ENCODE results near the gene PFKP.
A peak's percentile ranks its signal among the peaks of the same experiment; 100 is the strongest.
"Not testable (repeated sequence)": the region's sequence is repeated elsewhere in the genome, so short reads cannot be mapped to it uniquely, and the experiment has no call there.

The PFKP gene

DNA sequence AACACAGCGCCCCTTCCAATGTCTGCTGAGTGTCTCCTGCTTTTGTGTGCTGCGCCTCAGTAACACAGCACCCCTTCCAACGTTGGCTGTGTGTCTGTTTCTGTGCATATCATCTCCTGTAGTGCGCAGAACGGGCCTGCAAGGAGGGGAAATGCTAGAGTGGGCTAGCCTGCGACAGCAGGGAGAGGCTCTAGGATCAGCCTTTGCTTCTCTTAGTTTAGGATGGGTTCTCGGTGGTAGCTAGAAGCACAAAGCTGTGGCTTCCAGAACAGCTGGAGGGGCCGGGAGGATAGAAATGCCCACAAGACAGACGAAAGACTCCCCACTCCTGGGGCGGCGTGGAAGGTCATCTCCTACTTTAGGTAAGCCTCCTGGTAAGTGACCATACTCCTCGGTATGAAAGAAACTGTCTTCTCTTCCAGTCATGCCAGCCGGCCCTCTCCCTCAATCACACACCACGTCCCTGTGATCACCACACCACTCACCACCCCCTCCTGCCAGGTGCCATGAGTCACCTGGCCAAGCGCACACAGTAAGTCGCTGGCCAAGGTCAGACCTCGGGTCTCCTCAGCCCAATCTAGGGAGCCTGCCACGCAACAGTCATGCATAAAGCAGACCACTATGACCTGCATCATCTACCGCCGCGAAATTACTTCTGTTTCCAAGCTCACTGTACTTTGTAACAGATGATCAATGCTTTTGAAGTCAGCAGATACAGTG, 100.4 kb downstream of the PFKP start:
- H3K36me3 Mint-ChIP-seq (ENCODE audit: low read depth), result peaks cover 52% of the 10 kb centered on the region
- H3K4me1 Mint-ChIP-seq, result peaks cover 25% of the 10 kb centered on the region
- ATAC-seq (no peak), DNase-seq (no peak)
- H3K9me3 Mint-ChIP-seq, result peaks cover 4% of the 10 kb centered on the region
- H3K27me3 Mint-ChIP-seq, result no peaks in the 10 kb centered on the region
- no peak overlapping the region for H3K4me3 Mint-ChIP-seq
- no peak overlapping the region for H3K27ac Mint-ChIP-seq

DNA sequence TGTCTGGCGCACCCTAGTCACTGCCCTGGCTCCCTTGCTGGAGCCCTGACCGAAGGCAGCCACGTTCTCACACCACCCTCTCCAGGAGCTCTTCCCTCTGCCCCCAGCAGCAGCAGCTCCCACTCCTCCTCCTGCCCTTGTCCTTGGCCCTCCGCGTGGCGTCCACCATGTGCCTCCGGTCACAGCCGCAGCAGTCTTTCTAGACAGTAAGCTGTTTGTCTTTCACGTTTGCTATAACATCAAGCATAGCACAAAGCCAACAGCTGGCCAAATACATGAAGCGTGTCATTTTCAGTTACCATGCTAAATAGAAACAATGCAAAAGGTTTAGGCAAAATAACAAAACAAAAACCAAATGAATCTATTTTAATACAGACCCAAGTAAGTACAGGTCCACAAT, 101.9 kb downstream of the PFKP start:
- H3K27ac Mint-ChIP-seq, result no peak overlapping the region
- no peaks in the 10 kb centered on the region for H3K27me3 Mint-ChIP-seq
- H3K4me1 Mint-ChIP-seq, result peaks cover 29% of the 10 kb centered on the region
- H3K36me3 Mint-ChIP-seq (ENCODE audit: low read depth), result peaks cover 39% of the 10 kb centered on the region
- no peak for DNase-seq
- H3K4me3 Mint-ChIP-seq, result no peak overlapping the region
- no peak for ATAC-seq
- peaks cover 4% of the 10 kb centered on the region for H3K9me3 Mint-ChIP-seq

DNA sequence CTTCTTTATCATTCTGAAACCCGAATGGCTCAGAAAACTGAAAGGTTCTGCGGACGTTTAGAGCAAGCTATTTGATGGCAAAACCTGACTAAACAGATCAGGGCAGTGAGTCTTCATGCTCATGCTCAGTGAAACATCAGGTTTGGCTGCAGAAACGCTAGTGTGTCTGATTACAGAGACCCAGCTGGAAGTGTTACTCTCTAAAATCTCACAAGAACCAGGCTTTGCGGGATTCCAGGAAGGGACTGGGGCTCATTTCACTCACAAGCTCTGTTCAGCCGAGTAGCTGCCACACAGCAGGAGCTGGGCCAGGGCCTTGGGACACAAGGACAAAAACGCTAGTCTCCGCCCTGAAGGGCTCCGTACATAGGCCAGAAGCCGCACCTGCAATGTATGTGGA, 102.3 kb downstream of the PFKP start:
- peaks cover 4% of the 10 kb centered on the region for H3K9me3 Mint-ChIP-seq
- H3K27me3 Mint-ChIP-seq, result no peaks in the 10 kb centered on the region
- no peak overlapping the region for H3K27ac Mint-ChIP-seq
- ATAC-seq (no peak), DNase-seq (no peak)
- no peak overlapping the region for H3K4me3 Mint-ChIP-seq
- peaks cover 29% of the 10 kb centered on the region for H3K4me1 Mint-ChIP-seq
- peaks cover 39% of the 10 kb centered on the region for H3K36me3 Mint-ChIP-seq (ENCODE audit: low read depth)

DNA sequence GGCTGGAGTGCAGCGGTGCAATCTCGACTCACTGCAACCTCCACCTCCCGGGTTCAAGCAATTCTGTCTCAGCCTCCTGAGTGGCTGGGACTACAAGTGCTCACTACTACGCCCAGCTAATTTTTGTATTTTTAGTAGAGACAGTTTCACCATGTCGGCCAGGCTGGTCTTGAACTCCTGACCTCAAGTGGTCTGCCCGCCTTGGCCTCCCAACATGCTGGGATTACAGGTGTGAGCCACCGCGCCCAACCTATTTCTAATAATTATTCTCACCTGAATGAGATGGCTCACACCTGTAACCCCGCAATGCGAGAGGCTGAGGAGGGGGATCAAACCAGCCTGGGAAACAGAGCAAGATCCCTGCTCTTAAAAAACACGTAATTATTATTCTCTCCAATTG, 104.1 kb downstream of the PFKP start:
- Mint-ChIP-seq H3K4me1 (peaks cover 29% of the 10 kb centered on the region), H3K36me3 (ENCODE audit: low read depth) (peaks cover 26% of the 10 kb centered on the region), H3K4me3 (peak overlapping the region; percentile 91), H3K27ac (peak overlapping the region; percentile 85)
- DNase-seq, H3K9me3 Mint-ChIP-seq, ATAC-seq, H3K27me3 Mint-ChIP-seq: not testable (repeated sequence)

DNA sequence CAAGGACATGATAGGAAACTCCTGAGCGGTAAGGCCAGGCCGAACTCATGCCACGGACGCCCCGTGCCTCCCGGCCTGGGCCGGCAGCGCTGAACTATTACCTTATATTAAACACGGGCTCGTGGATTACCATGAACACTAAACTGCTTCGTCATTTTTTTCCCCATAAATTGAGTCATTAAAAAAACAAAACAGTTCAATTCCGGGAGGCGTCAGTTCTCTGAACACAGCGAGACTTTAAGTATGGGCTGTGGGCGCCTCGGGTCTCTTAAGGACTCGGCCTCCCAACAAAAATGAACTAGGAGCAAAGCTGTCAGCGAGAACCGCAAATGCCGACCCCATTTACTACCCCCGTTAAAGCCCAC, 104.7 kb downstream of the PFKP start:
- Mint-ChIP-seq H3K36me3 (ENCODE audit: low read depth) (peaks cover 21% of the 10 kb centered on the region), H3K9me3 (peaks cover 4% of the 10 kb centered on the region), H3K4me3 (peak overlapping the region; percentile 91), H3K27ac (peak overlapping the region; percentile 85), H3K4me1 (peaks cover 29% of the 10 kb centered on the region), H3K27me3 (no peaks in the 10 kb centered on the region)
- DNase-seq, result no peak
- ATAC-seq, result peak; percentile 2

DNA sequence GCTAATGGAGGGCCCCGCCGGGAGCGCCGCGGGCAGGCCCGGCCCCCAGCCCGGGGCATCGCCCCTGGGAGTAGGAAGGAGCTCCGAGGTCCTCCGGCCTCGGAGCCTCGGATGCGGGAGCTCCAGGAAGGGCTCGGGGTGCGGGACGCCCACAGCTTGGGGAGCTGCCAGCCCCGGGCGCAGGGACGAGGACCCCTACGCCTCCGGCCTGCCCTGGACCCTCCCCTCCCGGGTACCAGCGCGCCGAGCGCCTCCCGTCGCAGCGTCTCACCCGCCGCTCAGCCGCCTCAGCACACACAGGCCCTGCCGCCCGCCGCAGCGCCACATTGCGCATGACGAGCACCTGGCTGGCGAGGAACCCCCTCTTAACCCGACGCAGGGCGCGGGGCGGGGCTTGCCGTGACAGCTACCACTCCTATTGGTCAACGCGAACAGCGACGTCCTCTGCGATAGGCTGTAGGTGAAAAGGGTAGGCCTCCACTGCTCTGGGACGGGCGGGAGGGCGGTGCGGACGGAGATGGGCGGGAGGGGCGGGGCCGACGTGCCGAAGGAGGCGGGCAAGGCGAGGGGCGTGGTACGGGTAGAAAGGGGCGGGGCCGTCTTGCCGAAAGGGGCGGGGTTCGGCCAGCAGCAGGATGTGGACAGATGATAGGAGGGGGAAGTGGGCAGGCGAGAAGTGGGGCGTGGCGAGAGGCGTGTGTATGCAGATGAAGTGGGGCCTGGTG, 105.3 kb downstream of the PFKP start, which contains the start of gene PITRM1:
PITRM1 (minus strand) TSS at position 337 of the 725 bp plus-strand sequence; CDS start at position 327, 10 bp downstream.
- Mint-ChIP-seq H3K27me3 (no peaks in the 10 kb centered on the region), H3K4me3 (peak within 1 kb of the TSS; percentile 91)
- peak; percentile 98 for ATAC-seq

DNA sequence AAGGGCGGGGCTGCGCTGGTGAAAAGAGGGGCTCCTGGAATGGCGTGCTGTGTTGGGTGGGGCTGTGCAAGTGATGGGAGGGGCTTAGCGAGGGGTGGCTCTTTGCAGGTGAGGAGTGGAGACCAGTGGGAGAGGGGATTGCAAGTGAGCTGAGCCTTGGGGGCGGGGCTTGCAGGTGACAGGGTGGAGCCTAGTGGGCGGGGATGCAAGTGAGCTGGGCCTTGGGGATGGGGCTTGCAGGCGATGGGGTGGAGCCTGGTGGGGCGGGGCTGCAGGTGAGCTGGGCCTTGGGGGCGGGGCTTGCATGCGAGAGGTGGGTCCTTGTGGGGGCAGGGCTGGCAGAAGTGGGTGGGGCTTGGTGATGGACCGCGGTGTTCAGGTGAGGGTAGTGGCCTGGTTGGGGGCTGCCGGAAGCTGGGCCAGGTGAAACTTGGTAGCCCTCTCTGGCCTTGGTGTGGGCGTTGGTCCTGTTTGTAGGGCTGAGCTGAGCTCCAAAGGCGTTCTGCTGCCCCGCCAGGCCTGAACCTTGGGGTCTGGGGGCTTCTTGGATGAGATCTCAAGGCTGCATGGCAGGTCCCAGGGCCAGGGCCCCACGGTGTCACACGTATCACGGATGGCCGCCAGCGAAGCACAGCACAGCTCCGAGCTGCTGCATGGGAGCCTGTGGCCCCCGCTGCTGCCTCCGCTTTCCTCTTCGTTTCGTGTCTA, 106.0 kb downstream of the PFKP start:
- peaks cover 4% of the 10 kb centered on the region for H3K9me3 Mint-ChIP-seq
- H3K27me3 Mint-ChIP-seq, result no peaks in the 10 kb centered on the region
- peaks cover 16% of the 10 kb centered on the region for H3K36me3 Mint-ChIP-seq (ENCODE audit: low read depth)
- H3K27ac Mint-ChIP-seq, result peak overlapping the region; percentile 57
- ATAC-seq (no peak), DNase-seq (peak; percentile 70)
- H3K4me3 Mint-ChIP-seq, result peak overlapping the region; percentile 91
- H3K4me1 Mint-ChIP-seq, result peaks cover 28% of the 10 kb centered on the region

More for the DNA sequence above, 105.3 kb downstream of the PFKP start, which contains the start of gene PITRM1:
- Mint-ChIP-seq H3K27ac (peak within 1 kb of the TSS; percentile 85), H3K4me1 (peaks cover 29% of the 10 kb centered on the region), H3K36me3 (ENCODE audit: low read depth) (peaks cover 20% of the 10 kb centered on the region), H3K9me3 (peaks cover 4% of the 10 kb centered on the region)
- DNase-seq, result peak; percentile 98

DNA sequence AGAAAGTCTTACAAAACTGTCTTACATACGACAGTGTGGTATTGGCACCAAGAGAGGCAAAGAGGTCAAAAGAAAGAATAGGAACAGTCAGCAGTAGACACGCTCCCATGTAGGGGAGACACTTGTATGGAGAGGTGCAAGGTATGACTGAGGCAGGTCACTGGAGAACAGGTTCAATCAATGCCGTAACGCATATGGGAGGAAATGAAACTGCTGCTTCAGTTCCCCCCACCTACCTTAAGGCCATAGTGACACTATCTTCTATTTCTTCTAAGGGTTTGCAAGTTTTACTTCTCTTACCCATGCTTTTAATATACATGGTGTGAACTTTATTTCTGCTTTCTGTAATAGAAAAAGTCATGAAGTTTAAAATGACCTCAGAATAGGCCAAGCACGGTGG, 110.7 kb downstream of the PFKP start:
- no peak overlapping the region for H3K27ac Mint-ChIP-seq
- ATAC-seq, result no peak

DNA sequence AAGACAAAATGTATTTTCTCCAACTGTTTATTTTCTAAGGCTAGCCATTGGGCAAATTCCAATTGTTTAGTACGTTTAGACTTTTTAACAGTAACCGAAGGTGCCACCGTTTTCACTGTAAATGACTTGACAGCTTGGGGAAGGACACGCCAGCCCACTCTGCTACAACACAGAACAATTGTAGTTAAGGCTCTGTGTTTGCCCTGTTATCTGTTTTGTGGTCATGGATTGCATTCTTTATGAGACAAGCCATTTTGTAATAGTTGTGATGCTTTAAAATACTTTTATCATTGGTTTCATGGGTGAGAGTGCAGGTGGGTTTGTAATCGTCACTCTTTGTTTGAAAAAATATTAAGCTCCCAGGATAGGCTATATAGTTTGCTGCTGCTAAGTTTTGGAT, 111.8 kb downstream of the PFKP start:
- no peaks in the 10 kb centered on the region for H3K4me1 Mint-ChIP-seq
- ATAC-seq, result no peak
- no peaks in the 10 kb centered on the region for H3K36me3 Mint-ChIP-seq (ENCODE audit: low read depth)
- H3K4me3 Mint-ChIP-seq, result no peak overlapping the region
- H3K27ac Mint-ChIP-seq, result no peak overlapping the region
- H3K27me3 Mint-ChIP-seq, result peaks cover 12% of the 10 kb centered on the region
- no peaks in the 10 kb centered on the region for H3K9me3 Mint-ChIP-seq
- DNase-seq, result no peak

More for the DNA sequence above, 110.7 kb downstream of the PFKP start:
- H3K36me3 Mint-ChIP-seq (ENCODE audit: low read depth), result no peaks in the 10 kb centered on the region
- H3K4me3 Mint-ChIP-seq, result no peak overlapping the region
- H3K9me3 Mint-ChIP-seq, result no peaks in the 10 kb centered on the region
- peaks cover 5% of the 10 kb centered on the region for H3K27me3 Mint-ChIP-seq
- DNase-seq, result no peak
- peaks cover 1% of the 10 kb centered on the region for H3K4me1 Mint-ChIP-seq

DNA sequence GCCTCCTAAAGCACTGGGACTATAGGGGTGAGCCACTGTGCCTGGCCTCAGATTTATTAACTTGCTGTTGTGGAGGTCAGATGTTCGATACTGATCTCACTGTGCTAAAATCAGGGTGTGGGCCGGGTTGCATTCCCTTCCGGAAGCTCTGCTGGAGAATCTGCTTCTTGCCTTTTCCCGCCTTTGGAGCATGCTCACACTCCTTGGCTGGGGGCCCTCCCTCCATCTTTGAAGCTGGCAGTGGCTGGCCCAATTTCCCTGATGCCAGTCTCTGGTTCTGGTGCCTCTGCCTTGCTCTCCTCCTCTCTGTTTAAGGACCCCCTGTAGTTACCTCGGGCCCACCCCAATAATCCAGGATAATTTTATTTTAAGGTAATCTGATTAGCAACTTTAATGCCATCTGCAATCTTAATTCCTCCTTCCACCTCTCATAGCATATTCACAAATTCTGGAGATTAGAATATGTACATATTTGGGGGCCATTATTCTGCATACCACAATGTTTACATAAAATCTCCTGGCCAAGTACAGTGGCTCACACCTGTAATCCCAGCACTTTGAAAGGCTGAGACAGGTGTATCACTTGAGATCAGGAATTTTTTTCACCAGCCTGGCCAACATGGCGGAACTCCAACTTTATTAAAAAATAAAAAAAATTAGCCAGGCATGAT, 113.1 kb downstream of the PFKP start:
- H3K9me3 Mint-ChIP-seq, result no peaks in the 10 kb centered on the region
- peaks cover 12% of the 10 kb centered on the region for H3K27me3 Mint-ChIP-seq
- no peak overlapping the region for H3K4me3 Mint-ChIP-seq
- H3K27ac Mint-ChIP-seq, result no peak overlapping the region
- H3K36me3 Mint-ChIP-seq (ENCODE audit: low read depth), result no peaks in the 10 kb centered on the region
- peaks cover 6% of the 10 kb centered on the region for H3K4me1 Mint-ChIP-seq
- no peak for ATAC-seq
- no peak for DNase-seq

DNA sequence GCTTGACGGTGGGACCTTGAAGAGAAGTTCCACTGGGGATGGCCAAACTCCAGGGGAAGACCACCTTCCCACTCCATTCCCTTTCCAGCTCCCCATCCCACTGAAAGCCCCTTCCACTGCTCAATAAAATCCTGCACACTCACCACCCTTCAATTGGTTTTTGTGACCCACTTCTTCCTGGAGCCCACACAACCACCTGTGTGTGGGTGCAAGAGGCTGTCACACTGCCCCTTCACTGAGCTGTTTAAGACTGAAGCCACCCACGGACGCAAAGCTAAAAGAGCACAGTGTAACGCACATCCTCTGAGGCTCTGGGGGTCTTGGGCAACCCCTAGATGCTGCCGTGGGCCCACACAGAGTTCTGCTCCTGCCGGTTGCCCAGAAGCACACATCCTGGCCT, 118.0 kb downstream of the PFKP start:
- Mint-ChIP-seq H3K36me3 (ENCODE audit: low read depth) (no peaks in the 10 kb centered on the region), H3K9me3 (no peaks in the 10 kb centered on the region), H3K27ac (no peak overlapping the region), H3K4me3 (no peak overlapping the region), H3K4me1 (peaks cover 15% of the 10 kb centered on the region), H3K27me3 (peaks cover 12% of the 10 kb centered on the region)
- peak; percentile 42 for ATAC-seq
- no peak for DNase-seq

DNA sequence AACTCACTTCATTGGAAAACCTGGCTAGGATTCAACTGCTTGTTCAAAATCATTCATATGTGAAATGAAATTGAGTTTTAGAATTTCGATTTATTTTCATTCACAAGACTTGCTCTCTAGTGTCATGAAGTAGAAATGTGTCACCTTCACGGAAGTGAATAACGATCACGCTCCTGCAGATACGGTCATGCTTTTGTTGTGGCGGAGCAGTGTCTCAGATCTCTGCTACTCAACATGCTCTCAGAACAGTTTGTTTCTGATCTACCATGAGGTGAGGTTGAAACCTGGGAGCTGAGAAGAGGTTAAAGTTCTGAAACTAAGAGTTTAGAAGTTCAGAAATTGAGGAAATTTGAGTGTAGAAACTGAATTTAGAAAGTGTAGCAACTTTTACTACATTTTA, 119.0 kb downstream of the PFKP start:
- Mint-ChIP-seq H3K36me3 (ENCODE audit: low read depth) (no peaks in the 10 kb centered on the region), H3K4me1 (peaks cover 15% of the 10 kb centered on the region), H3K27me3 (peaks cover 12% of the 10 kb centered on the region), H3K4me3 (peak overlapping the region; percentile 27), H3K9me3 (no peaks in the 10 kb centered on the region), H3K27ac (peak overlapping the region; percentile 40)
- DNase-seq (no peak), ATAC-seq (peak; percentile 97)

All from activated naive CD8-positive, alpha-beta T cell treated with anti-CD3 and anti-CD28 coated beads, Interleukin-2, amount 50 U/mL, for 24 hours (primary cell).